HepG2 (cell line): ENCODE measurements around the gene BRD1.

Experiments
- CTCF ChIP-seq: sonication (generic); formaldehyde crosslinking; IDR thresholded peaks from 2 replicates; pipeline ENCODE4 v1.5.0; 2020; ENCODE audit warnings: mild to moderate bottlenecking, missing genetic modification reagents, moderate library complexity
- JUND ChIP-seq: sonication (generic); formaldehyde crosslinking; IDR thresholded peaks from 2 replicates; pipeline ENCODE4 v1.8.0; 2022; ENCODE audit warnings: mild to moderate bottlenecking, missing genetic modification reagents
- ZNF232 ChIP-seq: sonication (generic); formaldehyde crosslinking; IDR thresholded peaks from 2 replicates; pipeline ENCODE4 v1.4.0; 2020; ENCODE audit warnings: missing genetic modification reagents, borderline replicate concordance
- ZNF550 ChIP-seq: sonication (generic); formaldehyde crosslinking; IDR thresholded peaks from 2 replicates; pipeline ENCODE4 v1.4.0; 2020; ENCODE audit warnings: mild to moderate bottlenecking, missing genetic modification reagents, borderline replicate concordance

- TF ChIP-seq ZNF232 (no peak), JUND (no peak), CTCF (CRISPR knock-in tag) (no peak), ZNF550 (no peak)
Measured at GRCh38 chr22:49749227-49749626, 78.4 kb downstream of the BRD1 start.
